ENCODE data around the gene TMEM190.
"Not testable (repeated sequence)": the region's sequence is repeated elsewhere in the genome, so short reads cannot be mapped to it uniquely, and the experiment has no call there.

TMEM190 gene

GRCh38 chr19:55400281-55401087 is 23.9 kb downstream of the TMEM190 start:
- TF ChIP-seq CTCF (conservative IDR thresholded peaks at IDR 0.05; ENCODE audit: low read length), result no peak
- H3K4me3 ChIP-seq (ENCODE audit: low read length), result no peak overlapping the region
- DNase-seq (ENCODE audit: low read depth), result no peak

- H3K4me3 ChIP-seq (ENCODE audit: low read length); DNase-seq (ENCODE audit: low read depth): not testable (repeated sequence)
Observed at GRCh38 chr19:55401390-55401789, 24.8 kb downstream of the TMEM190 start.

- no peak overlapping the region for H3K4me3 ChIP-seq (ENCODE audit: low read length)
- no peak for DNase-seq (ENCODE audit: low read depth)
- no peak for TF ChIP-seq CTCF (conservative IDR thresholded peaks at IDR 0.05; ENCODE audit: low read length)
Observed at GRCh38 chr19:55402509-55402908, 25.9 kb downstream of the TMEM190 start.

GRCh38 chr19:55405638-55406037 is 29.0 kb downstream of the TMEM190 start:
- H3K4me3 ChIP-seq (ENCODE audit: low read length), result peak overlapping the region; percentile 79
- TF ChIP-seq CTCF (conservative IDR thresholded peaks at IDR 0.05; ENCODE audit: low read length), result no peak
- no peak for DNase-seq (ENCODE audit: low read depth)

GRCh38 chr19:55406091-55406825 is 29.6 kb downstream of the TMEM190 start:
- DNase-seq (ENCODE audit: low read depth), result no peak
- no peak for TF ChIP-seq CTCF (conservative IDR thresholded peaks at IDR 0.05; ENCODE audit: low read length)
- H3K4me3 ChIP-seq (ENCODE audit: low read length), result peak overlapping the region; percentile 79

GRCh38 chr19:55406826-55407549 is 30.4 kb downstream of the TMEM190 start:
- DNase-seq (ENCODE audit: low read depth), result peak; percentile 34
- H3K4me3 ChIP-seq (ENCODE audit: low read length), result peak overlapping the region; percentile 79
- no peak for TF ChIP-seq CTCF (conservative IDR thresholded peaks at IDR 0.05; ENCODE audit: low read length)

GRCh38 chr19:55407550-55407799 is 30.8 kb downstream of the TMEM190 start, which contains the start of gene UBE2S:
TSS of gene UBE2S (minus strand) at chr19:55407788. CDS start at chr19:55407589, 199 bp downstream.
- DNase-seq (ENCODE audit: low read depth), result not testable (repeated sequence)
- peak within 1 kb of the TSS; percentile 79 for H3K4me3 ChIP-seq (ENCODE audit: low read length)

Measured in AG10803 (cell line).